ENCODE measurements around the gene ZNF827.

- TF ChIP-seq CTCF (conservative IDR thresholded peaks at IDR 0.05; ENCODE audit: low read length) (no peak), EZH2phosphoT487 (IDR thresholded peaks at IDR 0.05; ENCODE audit: borderline replicate concordance) (no peak)
Measured at GRCh38 chr4:145808021-145808650, 130.5 kb downstream of the ZNF827 start.

Data from Loucy (cell line).